ENCODE data around the gene C1orf167.

C1orf167 gene

GRCh38 chr1:11790880-11791715 is 29.1 kb downstream of the C1orf167 start:
- TF ChIP-seq CTCF (IDR thresholded peaks at IDR 0.05; ENCODE audit: low read depth, low read length), result no peak
- H3K4me3 ChIP-seq (ENCODE audit: low read depth, low read length), result no peak overlapping the region

DNA sequence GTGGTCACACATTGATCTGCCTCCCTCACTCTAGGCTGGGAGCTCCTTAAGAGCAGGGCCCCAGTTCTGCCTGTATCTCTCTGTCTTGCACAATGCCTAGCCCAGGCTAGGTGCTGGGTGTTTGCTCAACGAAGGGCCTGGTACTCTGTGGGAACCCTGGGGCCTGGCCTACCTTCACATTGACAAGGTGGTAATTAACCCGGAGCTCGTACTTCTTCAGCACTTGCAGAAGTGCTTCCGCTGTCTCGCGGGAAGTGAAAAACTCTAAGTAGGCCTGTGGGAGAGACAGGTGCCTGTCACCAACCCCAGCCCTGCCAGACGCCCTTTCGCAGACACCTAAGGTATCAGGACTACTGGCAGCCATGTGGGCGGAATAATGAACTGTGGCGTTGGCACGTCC is 30.1 kb downstream of the C1orf167 start:
- H3K4me3 ChIP-seq (ENCODE audit: low read depth, low read length), result no peak overlapping the region
- no peak for TF ChIP-seq CTCF (IDR thresholded peaks at IDR 0.05; ENCODE audit: low read depth, low read length)

DNA sequence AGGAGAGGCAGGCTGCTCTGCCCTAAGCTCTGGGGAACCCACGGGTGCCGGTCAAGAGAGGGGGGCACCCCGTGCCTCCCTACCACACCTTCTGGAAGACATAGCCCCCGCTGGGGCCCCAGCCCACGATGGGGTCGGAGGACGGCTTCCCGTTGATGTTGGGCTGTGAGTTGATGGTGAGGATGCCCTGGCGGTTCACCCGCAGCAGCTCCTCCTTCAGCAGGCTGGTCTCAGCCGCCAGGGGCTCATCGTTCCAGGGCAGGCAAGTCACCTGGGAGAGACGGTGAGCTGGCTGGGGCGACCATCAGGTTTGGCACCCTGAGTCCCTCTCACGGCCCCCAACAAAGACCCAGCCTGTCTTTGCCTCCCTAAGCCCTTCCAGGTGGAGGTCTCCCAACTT is 31.8 kb downstream of the C1orf167 start:
- TF ChIP-seq CTCF (IDR thresholded peaks at IDR 0.05; ENCODE audit: low read depth, low read length), result no peak
- no peak overlapping the region for H3K4me3 ChIP-seq (ENCODE audit: low read depth, low read length)

DNA sequence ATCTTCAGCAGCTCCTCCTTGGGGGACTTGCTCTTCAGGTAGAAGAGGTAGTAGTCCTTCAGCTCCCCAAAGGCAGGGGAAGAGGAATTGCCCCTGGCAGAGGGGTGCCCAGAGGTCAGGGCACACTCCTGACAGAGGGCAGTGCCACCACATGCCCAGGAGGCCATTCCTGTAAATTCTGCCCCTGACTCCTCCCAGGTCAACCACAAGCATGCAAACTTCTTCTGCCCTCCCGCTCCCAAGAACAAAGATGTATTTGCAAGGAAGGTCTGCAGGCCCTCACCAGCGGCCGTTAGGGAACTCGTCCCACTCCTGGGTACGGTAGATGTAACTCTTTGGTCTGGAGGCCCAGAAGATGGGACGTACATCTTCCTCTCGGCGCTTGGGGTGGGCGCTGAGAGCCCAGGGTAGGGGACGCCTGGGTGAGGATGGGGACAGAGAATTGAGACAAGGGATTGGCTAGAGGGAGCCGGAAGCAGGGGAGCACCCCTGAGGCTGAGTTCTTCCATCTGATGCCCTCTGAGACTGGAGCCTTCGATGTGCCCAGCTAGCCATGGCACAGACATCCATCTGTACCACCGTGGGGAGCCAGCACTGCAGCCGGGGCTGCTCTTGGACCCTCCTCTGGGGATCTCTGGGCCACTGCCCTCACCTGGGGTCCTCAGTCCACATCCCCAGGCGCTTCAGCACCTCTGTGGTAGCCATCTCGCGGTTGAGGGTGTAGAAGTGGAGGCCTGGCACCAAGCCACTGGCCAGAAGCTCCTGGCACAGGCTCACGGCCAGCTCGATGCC is 32.6 kb downstream of the C1orf167 start:
- TF ChIP-seq CTCF (IDR thresholded peaks at IDR 0.05; ENCODE audit: low read depth, low read length), result no peak
- H3K4me3 ChIP-seq (ENCODE audit: low read depth, low read length), result no peak overlapping the region

DNA sequence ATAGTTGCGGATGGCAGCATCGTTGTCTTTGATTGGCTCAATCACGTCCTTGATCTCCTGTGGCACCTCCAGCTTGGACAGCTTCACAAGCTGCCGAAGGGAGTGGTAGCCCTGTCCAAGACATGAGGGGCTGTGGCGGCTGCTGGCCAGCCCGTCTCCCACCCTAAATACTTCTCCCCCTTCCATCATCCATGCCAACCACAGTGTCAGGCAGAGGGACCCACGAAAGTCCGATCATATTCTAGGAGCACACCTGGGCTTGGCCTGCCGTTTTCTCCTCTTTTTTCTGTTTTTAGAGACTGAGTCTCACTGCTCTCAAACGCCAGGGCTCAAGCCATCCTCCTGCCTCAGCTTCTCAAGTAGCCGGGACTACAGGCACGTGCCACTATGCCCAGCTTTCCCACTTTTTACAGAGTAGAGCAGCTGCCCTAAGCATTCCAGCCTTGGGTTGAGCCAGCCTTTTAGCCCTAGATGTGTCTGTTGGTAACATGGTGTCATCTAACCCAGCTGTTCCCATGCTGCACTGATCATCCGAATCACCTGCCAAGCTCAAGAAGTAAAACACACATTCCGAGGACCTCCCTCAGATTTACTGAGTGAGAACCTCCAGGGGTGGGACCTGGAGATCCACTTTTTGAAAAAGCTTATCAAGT is 33.4 kb downstream of the C1orf167 start:
- no peak overlapping the region for H3K4me3 ChIP-seq (ENCODE audit: low read depth, low read length)
- no peak for TF ChIP-seq CTCF (IDR thresholded peaks at IDR 0.05; ENCODE audit: low read depth, low read length)

- no peak overlapping the region for H3K4me3 ChIP-seq (ENCODE audit: low read depth, low read length)
- TF ChIP-seq CTCF (IDR thresholded peaks at IDR 0.05; ENCODE audit: low read depth, low read length), result no peak
Observed at GRCh38 chr1:11796036-11796828, 34.2 kb downstream of the C1orf167 start.
